GM10847 (cell line): ENCODE results near the gene ST6GALNAC4.

Experiments
- POLR2A ChIP-seq: IDR thresholded peaks from 2 replicates; pipeline ENCODE4 v1.6.1; 2011; ENCODE audit not compliant: insufficient read length; ENCODE audit errors: extremely low read depth

The ST6GALNAC4 gene

DNA sequence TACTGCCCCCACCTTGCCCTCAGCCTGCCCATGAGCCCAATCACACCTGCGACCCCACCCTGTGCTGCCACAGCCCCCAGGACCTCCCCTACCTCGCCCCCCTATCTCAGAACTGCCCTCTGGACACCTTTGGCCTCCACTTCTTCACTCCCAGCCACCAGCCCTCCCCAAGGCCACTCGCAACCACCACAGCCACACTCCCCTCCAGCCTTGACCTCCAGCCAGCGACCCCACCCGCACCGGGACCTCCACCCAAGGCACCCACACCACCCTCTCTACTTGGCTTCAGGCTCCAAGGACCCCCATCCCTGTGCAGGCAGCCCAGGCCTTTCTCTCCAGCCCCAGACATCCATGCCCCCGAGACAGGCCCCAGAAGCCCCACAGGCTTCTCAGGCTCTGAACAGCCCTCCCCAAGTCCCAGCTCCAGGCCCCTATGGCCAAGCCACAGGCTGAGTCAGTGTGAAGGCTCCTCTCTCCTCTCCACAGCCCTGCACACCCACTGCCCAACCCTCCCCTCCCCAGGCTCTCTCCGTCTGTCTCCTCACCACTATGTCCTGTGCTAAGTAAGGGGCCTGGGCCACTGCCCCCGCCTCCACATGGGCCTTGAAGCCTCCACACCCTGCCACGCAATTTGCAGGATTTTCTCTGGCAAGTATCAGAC, 41.4 kb downstream of the ST6GALNAC4 start:
- TF ChIP-seq POLR2A, result no peak

DNA sequence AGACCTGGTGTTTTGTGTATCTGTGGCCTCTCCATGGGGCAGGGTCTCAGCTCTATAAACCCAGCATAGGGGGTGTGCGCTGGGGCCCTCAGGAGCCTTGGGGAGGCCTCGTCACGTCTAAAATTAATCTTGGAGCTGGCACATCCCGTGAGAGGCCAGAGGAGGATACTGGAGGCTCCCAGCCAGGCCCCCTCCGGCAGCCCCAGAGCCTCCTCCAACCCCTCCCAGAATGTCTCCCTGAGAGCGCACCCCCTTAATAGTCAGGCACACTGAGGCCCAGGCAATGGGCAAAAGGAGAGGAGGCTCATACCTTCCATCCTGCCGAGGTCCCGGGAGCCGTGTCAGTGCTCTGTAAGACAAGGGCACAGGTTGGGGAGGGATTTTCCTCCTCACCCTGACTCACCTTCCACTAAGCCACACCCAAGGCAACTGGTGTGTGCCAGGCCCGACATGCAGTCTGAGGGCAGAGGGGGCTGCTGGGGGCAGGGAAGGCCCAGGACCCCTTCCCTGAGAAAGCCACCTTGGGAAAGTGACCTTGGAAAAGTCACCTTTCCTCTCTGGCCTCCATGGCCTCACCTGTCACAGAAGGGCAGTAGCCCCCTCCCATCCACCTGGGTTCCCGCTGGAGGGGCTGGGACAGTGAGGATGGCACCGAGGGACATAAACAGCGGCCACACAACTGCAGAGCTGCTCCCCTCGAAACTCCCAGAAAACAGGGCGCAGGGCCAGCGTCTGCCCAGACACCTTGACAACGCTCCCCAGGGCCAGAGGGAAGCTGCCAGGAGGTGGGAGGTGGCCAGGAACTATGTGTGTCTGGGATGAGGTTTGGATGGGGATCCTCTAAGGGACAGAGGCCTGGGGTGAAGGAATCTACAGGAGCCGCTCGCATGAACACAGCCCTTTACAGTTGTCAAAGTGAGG, 42.3 kb downstream of the ST6GALNAC4 start:
- TF ChIP-seq POLR2A, result no peak

DNA sequence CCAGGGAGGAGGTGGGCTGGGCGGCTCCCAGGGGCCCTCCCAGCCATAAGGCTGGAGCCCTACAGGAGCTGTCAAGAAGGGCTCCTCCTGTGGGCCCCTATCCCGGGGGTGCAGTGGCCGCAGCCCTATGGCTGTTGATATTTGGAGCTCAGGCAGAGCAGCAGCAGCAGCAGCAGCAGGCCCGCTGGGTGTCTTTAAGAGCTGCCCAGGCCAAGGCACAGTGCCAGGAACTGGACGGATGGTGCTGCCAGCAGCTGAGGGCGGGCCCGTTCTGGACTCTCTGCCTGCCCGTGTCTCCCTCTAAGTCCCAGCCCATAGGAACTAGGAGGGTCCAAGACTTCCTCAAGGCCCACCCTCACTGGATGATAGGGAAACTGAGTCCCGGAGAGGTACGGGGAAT, 43.0 kb downstream of the ST6GALNAC4 start:
- TF ChIP-seq POLR2A, result no peak

DNA sequence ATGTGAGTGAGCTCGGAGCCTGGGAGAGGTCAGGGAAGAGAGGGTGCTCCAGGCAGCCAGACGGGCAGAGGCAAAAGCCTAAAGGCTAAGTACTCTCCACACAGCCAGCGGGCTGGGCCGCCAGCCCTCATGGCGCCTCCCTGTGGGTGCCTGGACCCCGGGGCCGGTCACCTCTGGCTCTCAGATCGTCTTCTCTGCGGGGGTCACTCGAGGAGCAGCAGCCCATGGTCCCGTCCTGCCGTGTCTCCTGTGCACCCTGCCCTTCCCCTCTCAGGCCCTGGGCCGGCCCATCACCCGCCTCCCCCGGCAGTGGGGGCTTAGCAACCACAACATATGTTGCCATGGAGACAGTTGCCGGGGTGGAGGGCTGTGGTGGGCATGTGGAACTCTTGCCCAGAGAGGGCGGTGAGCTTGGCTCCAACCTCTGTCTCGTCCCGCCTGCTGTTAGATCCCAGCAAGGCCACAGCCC, 43.6 kb downstream of the ST6GALNAC4 start:
- no peak for TF ChIP-seq POLR2A

DNA sequence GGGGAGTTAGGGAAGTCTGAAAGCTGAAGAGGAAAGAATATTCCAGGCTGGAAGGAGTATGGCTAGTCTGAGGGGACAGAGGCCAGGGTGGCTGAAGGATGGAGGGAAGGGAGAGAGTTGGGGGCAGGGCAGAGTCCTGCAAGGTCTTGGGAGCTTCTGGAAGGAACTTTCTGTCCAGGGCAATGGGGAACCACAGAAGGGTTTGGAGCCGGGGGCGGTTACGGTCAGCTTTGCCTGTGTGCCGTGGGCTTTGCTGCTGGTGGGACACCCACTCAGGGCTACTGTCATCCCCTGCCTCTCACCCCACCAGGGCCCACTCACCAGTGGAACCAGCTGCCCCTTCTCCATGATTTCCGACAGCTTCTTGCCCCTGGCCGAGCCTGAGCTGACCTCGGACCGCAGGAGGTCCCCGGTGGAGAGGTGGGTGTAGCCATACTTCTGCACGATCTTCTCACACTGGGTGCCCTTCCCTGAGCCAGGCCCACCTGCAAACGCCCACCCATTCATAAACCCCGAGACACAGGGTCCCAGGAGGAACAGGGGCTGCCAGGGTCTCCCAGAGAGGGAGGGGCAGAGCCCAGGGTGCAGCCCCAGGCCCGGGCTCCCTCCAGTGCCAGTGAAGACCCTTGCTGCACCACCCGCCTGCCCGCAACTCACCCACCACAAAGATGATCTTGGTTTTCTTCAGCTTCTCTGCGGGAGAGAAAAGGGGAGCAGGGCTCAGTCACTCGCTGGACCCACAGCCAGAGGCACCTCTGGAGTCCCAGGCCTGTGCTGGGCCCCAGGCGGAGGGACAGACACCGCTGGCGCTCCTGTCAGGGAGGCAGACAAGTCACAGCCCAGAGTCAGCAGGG, 44.2 kb downstream of the ST6GALNAC4 start:
- TF ChIP-seq POLR2A, result no peak

DNA sequence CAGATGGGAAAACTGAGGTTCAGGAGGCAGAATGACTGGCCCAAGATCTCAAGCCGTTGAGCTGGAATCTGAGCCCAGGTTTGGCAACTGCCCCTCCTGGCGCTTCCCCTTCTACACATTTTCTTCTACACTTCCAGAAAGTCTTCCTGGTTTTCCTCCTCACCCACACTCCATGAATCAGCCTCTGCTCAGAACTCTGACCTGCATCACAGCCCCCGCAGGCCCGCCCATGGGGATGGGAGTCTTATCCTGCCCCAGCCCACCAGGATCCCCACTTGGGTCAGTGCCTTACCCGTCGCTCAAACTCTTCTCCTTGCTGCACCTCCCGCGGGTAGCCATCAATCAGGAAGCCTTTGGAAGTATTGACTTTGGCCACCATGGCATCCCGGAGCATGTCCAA, 45.3 kb downstream of the ST6GALNAC4 start:
- TF ChIP-seq POLR2A, result no peak

DNA sequence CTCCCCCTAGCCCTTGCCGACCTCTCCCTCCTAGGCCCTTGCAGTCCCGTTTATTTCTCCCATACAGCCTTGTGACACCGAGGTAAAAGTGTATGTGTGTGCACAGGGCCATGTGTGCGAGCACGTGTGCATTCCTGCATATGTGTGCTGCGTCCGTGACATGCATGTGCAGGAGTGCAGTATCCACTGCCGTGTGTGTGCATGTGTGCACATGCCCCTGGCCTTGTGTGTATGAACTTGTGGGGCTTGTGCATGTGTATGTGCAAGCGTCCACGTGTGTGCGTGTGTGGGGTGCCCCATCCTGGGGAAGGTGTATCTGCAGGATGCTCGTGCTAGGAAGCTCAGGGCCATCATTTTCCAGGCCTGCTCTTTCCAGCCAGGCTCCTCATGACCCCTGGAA, 46.0 kb downstream of the ST6GALNAC4 start:
- TF ChIP-seq POLR2A, result no peak

DNA sequence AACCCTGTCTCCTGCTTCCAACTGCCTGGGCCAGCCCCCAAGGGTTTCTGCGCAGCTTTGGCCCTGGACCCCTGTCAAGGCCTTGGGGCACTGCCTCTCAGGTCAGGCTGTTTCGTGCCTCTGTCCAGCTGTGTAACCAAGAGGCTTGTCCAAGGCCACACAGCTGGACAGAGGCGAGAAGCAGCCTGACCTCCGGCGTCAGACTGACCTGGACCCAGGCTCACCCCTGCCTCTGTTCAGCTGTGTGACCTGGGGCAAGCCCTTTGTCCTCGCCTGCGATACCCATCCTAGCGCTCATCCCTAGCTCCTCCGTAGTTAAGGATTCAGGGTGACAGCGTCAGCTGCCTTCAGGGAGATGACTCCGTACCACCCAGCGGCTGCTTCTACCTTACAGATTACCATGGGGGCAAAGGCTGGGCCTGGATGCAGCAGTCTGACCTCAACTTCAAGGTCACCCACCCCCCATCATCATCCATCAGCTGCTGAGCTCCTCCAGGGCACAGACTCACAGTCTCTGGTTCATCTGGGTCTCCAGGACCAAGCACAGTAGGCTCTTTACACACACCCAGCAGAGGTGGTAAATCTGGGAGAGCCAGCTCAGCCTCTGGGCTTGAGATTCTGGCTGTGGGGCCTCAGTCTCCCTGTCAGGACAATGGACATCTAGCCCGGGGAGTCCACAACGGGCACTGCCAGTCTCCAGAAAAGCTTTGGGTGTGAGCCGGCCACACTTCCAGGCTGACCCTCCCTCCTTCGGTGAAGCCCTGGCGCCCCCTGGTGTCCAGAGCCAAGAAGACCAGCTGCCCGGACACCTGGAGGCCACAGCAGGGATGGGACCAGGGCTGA, 47.3 kb downstream of the ST6GALNAC4 start:
- TF ChIP-seq POLR2A, result no peak

DNA sequence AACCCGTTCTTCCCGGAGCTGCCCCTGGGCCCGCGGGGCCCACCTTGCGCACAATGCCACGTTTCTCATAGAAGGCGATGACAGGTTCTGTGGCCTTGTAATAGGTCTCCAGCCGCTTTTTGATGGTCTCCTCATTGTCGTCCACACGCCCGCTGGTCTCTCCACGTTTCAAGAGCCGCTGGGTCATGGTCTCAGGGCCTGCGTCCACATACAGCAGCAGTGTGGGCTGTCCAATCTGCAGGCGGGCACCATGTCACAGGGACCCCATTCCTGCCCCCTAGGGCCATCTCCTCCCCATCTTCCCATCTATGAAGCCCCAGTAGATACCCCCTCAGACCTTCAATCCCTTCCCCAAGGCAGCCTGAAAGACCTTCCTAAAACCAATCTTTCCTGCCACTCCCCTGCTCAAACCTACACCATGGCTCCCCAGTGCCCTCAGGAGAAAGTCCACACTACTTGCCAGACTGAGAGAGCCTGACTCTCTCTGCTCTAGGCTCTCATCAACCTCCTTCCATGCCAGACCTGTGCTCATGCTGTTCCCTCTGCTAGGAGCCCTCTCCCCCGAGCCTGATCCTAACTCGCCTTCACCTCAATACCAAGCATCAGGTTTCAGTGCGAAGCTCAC, 48.5 kb downstream of the ST6GALNAC4 start:
- no peak for TF ChIP-seq POLR2A

DNA sequence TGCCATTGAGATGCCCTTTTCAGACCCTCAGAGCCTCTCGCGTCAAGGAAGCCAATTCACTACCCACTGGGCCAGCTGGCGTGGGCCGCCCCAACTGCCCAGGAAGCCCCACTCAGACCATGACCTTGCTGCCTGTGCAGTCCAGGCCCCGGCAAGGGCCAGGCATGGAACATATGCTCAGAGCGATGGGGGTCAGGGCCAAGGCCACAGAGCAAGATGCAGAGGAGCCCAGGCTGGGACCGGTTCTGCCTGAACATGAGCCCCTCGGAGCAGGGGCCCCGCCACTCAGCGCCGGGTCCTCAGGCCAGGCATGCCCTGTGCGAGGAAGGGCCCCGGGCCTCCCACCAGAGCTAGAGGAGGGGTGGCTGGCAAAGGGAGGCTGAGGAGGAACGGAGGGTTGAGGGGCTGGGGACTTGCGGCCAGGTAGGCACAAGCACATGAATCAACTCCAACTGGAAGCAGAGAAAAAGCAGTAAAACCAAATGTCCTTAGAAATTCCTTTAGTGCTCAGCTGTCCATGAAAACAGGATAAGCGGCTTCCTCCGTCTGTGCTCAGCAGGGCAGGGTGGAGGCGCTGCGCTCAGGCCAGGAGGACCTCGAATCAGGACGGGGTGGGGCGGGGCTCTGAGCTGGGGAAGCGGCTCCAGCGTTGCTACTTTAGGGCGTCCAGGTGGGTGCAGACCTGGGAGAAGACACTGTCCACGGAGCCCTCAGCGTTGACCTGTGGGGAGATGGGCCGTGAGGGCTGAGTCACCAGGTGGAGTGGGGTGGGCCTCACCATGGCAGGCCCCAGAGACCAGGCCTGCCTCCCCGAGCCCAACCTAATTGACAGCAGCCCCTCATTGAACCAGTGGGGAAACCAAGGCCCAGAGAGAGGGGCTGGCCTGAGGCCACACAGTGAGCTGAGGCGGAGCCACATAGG, 49.2 kb downstream of the ST6GALNAC4 start:
- no peak for TF ChIP-seq POLR2A

DNA sequence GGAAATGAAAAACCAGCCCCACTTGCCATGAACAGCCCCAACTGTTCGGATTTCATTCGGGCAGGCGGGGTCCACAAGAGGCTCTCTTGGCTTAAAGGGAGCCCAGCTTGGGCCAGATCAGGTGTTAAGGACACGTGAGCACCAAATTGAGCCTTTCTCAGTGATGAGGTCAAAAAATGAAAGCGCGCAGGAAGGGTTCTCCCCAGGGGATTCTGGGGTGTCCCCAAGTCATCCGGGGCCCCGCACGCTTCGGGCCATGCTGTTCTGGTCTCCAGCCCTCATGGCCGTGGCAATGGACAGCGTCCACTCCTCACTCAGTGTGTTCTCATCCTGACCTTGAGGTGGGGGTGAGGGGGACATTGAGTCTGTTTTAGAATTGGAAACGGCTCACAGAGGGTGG, 50.3 kb downstream of the ST6GALNAC4 start:
- TF ChIP-seq POLR2A, result no peak

DNA sequence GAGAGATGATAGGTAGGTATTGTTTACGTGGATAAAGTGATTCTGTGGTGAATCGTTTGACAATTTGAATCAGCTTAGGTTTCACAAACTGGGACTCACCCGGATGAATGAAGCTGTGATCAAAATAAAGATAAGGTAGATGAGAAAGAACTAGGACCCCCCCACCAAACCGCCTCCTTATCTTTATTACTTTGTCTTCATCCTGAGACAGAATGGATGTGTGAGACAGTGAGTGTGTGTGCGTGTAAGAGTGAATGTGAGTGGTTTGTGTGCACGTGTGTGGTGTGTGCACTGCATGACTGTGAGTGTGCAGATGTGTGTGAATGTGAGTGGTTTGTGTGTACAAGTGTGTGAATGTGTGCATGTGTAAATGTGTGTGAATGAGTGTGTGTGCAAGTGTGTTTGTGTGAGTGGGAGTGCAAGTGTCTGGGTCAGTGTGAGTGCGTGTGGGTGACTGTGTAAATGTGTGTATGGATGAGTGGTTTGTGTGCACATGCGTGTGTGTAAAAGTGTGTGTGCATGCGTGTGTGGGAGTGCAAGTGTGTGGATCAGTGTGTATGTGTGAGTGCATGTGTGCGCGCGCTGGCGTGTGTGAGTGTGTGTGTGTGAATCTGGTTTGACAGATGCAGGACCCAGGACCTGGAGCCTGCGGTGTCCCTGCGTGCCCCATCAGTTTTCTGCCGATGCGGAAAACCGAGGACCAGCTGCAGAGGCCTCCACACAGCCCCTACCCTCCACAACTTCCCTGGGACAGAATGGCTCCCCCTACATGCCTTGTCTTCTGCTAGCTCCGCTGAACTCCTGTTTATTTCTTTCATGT, 51.0 kb downstream of the ST6GALNAC4 start:
- TF ChIP-seq POLR2A, result no peak
